ENCODE data around the gene ERBB4. TPM values are rescaled to one million over a fixed set of nuclear protein-coding genes. Genes with fewer than 3 reads are reported as not detected.
A peak's percentile ranks its signal among the peaks of the same experiment; 100 is the strongest.

Gene ERBB4
- total and polyA plus RNA-seq, 2 of the 8 experiments (the other 6 are each of a cell fraction or from before 2014, with no cell fraction given) = 0.34 to 1.3 TPM

DNA sequence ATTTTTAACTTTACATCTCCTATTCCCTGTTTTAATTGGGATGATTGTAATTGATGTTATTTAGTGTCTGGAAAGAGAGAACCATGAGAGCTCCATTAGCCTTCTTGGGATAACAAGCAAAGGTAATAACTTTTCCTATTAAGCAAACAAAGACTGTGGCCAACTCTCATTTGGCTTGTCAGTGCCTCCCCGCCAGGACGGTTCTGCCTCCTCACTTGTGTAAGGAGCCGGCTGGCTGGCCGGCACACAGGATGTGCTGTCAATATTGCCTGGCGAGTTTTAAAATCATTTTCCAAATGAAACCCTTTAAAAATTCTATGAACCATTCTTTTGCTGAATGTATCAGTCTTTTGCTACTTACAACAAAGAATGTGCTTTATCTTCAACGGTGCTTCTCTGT is 1083.9 kb downstream of the ERBB4 start:
- H2AK5ac ChIP-seq (ENCODE audit: low read depth, low read length) = no peak overlapping the region
- H2BK5ac ChIP-seq (ENCODE audit: low read depth, low read length) = no peak overlapping the region
- no peaks in the 10 kb centered on the region for H4K20me1 ChIP-seq (replicated peaks in 1 of 2; ENCODE audit: control insufficient read depth in 1 of 2, insufficient read depth in 2 of 2, low read length in 2 of 2)
- WGBS, 2 experiments (ENCODE audit: extremely low coverage in 1 of 2, insufficient coverage in 1 of 2, insufficient read length in 1 of 2, insufficient replicate concordance in 2 of 2, low coverage in 1 of 2, low lambda C conversion rate in 2 of 2, missing lambda C conversion rate in 1 of 2) = 77% methylated on average over 6 of the region's 6 CpGs; no CpG with 5 or more reads in 1 of the 2 experiments
- no peak overlapping the region for H2BK15ac ChIP-seq (ENCODE audit: low read length)
- no peaks in the 10 kb centered on the region for H3K27me3 ChIP-seq (replicated peaks in 1 of 4; ENCODE audit: control insufficient read depth in 3 of 4, extremely low read depth in 1 of 4, insufficient read depth in 3 of 4, low read length in 3 of 4)
- POLR2A ChIA-PET (ENCODE audit: partially characterized antibody) = no interaction called here
- H3K36me3 ChIP-seq (ENCODE audit: control insufficient read depth in 2 of 4, insufficient read depth in 4 of 4, low read length in 3 of 4) = no peaks in the 10 kb centered on the region
- no peak overlapping the region for H3K18ac ChIP-seq (ENCODE audit: extremely low read depth, low read length)
- H3K56ac ChIP-seq (replicated peaks; ENCODE audit: insufficient read length, low read depth, low read length) = no peak overlapping the region
- FAIRE-seq = no peak
- no peaks in the 10 kb centered on the region for H3K79me2 ChIP-seq (ENCODE audit: control insufficient read depth in 1 of 2, insufficient read depth in 2 of 2, low read length in 2 of 2)
- no peak overlapping the region for H4K5ac ChIP-seq (ENCODE audit: insufficient read length, low read depth, low read length)
- no peak for DNase-seq (ENCODE audit: low read depth in 1 of 2, low spot score in 2 of 2)
- H3K9me3 ChIP-seq (ENCODE audit: insufficient read depth in 2 of 2, low read depth in 1 of 2, low read length in 1 of 2) = no peaks in the 10 kb centered on the region
- H2BK20ac ChIP-seq (ENCODE audit: low read length) = no peak overlapping the region
- no peaks in the 10 kb centered on the region for H3K4me1 ChIP-seq (replicated peaks in 1 of 4; ENCODE audit: control insufficient read depth in 3 of 4, insufficient read depth in 4 of 4, low read length in 3 of 4)
- H2AFZ ChIP-seq (ENCODE audit: low read length) = 0 out of 2 replicates have a peak overlapping the region, but pooled peaks have one; percentile 23
- no peak overlapping the region for H3K4me3 ChIP-seq (ENCODE audit: extremely low read depth in 1 of 4, insufficient read depth in 2 of 4, low read depth in 3 of 4, low read length in 4 of 4)
- no peak overlapping the region for H4K91ac ChIP-seq (replicated peaks; ENCODE audit: insufficient read length, low read length)
- H2BK120ac ChIP-seq (replicated peaks; ENCODE audit: low read depth, low read length) = no peak overlapping the region
- no peak overlapping the region for H3K9ac ChIP-seq (replicated peaks in 1 of 4; ENCODE audit: extremely low read depth in 1 of 4, low read depth in 3 of 4, low read length in 3 of 4)
- H3K79me1 ChIP-seq (ENCODE audit: low read depth, low read length) = no peaks in the 10 kb centered on the region
- no peak overlapping the region for H2BK12ac ChIP-seq (ENCODE audit: low read depth, low read length)
- TF ChIP-seq SRF (IDR thresholded peaks at IDR 0.05; ENCODE audit: low read depth, low read length) = no peak
- TF ChIP-seq SIRT6 (IDR thresholded peaks at IDR 0.05; ENCODE audit: low read length) = no peak
- H3K23ac ChIP-seq (ENCODE audit: insufficient read length) = no peak overlapping the region
- H4K8ac ChIP-seq (ENCODE audit: extremely low read depth, insufficient read depth, low read length) = no peak overlapping the region
- H3K14ac ChIP-seq (ENCODE audit: insufficient read length) = no peak overlapping the region
- no peak overlapping the region for H3K27ac ChIP-seq (ENCODE audit: low read depth, low read length)
- H3K23me2 ChIP-seq (ENCODE audit: low read depth, low read length) = no peaks in the 10 kb centered on the region
- CTCF ChIA-PET (ENCODE audit: partially characterized antibody) = interaction anchor here (0.6 to 3.7 kb wide), 27 partner anchors 10 to 1067 kb away, joined by 3 to 21 read pairs (median 4); no protein-coding TSS in a partner anchor
- H3K4ac ChIP-seq (replicated peaks; ENCODE audit: insufficient read length, low read depth, low read length) = no peak overlapping the region
- H3K4me2 ChIP-seq (ENCODE audit: insufficient read depth in 1 of 2, low read depth in 2 of 2, low read length in 2 of 2) = no peak overlapping the region
